ENCODE measurements around the gene RARRES2.

The RARRES2 gene

DNA sequence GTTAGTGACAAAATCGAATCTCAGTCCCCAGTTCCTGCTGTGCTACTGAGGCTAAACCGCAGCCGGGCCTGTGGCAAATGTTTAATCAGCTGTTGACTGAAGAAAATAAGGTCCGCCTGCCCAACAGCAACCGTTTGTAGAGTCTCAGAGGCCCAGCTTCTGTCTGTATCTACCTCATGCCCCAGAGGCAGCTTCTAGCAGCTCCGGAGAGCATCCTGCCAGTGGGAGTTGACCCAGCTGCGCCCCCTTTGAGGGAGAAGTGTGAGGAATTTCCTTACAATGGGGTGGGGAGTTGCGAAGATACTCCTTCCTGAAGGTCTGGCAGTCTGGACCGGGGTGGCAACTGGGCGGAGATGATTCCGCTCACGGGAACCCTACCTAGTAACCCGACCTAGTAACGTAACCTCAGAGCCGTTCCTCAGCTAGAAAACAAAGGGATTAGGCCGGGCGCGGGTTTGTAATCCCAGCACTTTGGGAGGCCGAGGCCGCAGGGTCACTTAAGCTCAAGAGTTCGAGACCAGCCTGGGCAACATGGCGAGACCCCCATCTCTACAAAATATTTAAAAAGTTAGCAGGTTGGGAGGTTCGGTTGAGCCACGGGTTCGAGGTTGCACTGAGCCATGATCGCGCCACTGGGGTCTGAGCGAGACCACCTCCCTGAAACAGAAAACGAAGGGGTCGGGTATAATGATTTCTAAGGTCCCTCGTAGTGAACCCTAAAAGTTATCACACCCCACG is 36.9 kb upstream of the RARRES2 start:
- Histone ChIP-seq H2AK5ac (ENCODE audit: low read length, severe bottlenecking) (peak overlapping the region; percentile 75), H3K27ac (ENCODE audit: low read length, poor library complexity, severe bottlenecking) (peak overlapping the region; percentile 89), H3K79me1 (replicated peaks; ENCODE audit: low read length, poor library complexity, severe bottlenecking) (peaks cover 50% of the 10 kb centered on the region), H3K4ac (ENCODE audit: low read depth in 1 of 2, low read length in 2 of 2) (peak overlapping the region; percentile 71 to 96), H4K91ac (ENCODE audit: low read length) (peak overlapping the region; percentile 96), H4K8ac (ENCODE audit: low read length) (peak overlapping the region; percentile 98), H2BK15ac (ENCODE audit: low read depth, poor library complexity, severe bottlenecking) (no peak overlapping the region), H2BK5ac (ENCODE audit: low read depth, low read length, poor library complexity, severe bottlenecking) (peak overlapping the region; percentile 94), H3K36me3 (ENCODE audit: control insufficient read depth in 1 of 2, insufficient read depth in 2 of 2, low read depth in 1 of 2, low read length in 2 of 2) (peaks cover 14 to 27% of the 10 kb centered on the region in 2 experiments), H3K23ac (ENCODE audit: low read length in 2 of 2) (no peak overlapping the region), H2BK120ac (ENCODE audit: low read depth, low read length) (peak overlapping the region; percentile 99), H2BK12ac (ENCODE audit: low read length in 2 of 2) (no peak overlapping the region), H3K9ac (ENCODE audit: low read length) (peak overlapping the region; percentile 92), H3K27me3 (ENCODE audit: control insufficient read depth in 1 of 2, insufficient read depth in 1 of 2, low read length in 2 of 2) (no peaks in the 10 kb centered on the region), H3K14ac (ENCODE audit: low read length in 2 of 2) (peak overlapping the region in 1 of 2 experiments; percentile 82), H2AFZ (ENCODE audit: low read depth, low read length) (peak overlapping the region; percentile 29), H3K18ac (ENCODE audit: low read depth in 1 of 2, low read length in 2 of 2) (peak overlapping the region; percentile 95 to 99), H3K4me1 (ENCODE audit: control insufficient read depth, insufficient read depth, low read depth, low read length) (peaks cover 27% of the 10 kb centered on the region), H3K9me3 (ENCODE audit: control insufficient read depth, low read length) (no peaks in the 10 kb centered on the region), H3K4me3 (ENCODE audit: insufficient read depth in 1 of 2, low read depth in 1 of 2, low read length in 2 of 2) (peak overlapping the region; percentile 81), H3K4me2 (ENCODE audit: low read length, poor library complexity, severe bottlenecking) (peak overlapping the region; percentile 85)
- peak; percentile 83 for DNase-seq
- 4% methylated on average over 31 of the region's 32 CpGs for WGBS

DNA sequence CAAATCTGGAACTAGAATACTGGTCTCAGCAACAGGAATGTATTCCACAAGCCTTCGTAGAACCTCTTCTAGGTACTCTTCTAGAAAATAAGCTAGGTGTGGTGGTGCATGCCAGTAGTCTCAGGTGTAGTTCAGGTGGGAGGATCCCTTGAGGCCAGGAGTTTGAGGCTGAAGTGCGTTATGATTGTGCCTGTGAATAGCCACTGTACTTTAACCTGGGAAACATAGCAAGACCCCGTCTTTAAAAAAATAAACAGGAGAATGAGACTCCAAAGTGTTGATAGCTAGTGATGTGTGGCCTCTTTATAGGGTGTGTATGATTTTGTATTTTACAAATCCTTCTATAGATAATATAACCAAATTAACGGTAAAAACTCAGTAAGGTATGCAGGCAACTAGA is 36.2 kb upstream of the RARRES2 start:
- H2BK15ac ChIP-seq (ENCODE audit: low read depth, poor library complexity, severe bottlenecking) = no peak overlapping the region
- H3K23ac ChIP-seq (ENCODE audit: low read length in 2 of 2) = no peak overlapping the region
- H2BK5ac ChIP-seq (ENCODE audit: low read depth, low read length, poor library complexity, severe bottlenecking) = peak overlapping the region; percentile 33
- no peak overlapping the region for H2BK120ac ChIP-seq (ENCODE audit: low read depth, low read length)
- no peak overlapping the region for H2BK12ac ChIP-seq (ENCODE audit: low read length in 2 of 2)
- peaks cover 53% of the 10 kb centered on the region for H3K79me1 ChIP-seq (replicated peaks; ENCODE audit: low read length, poor library complexity, severe bottlenecking)
- DNase-seq = no peak
- no peak overlapping the region for H3K14ac ChIP-seq (ENCODE audit: low read length in 2 of 2)
- H3K4me1 ChIP-seq (ENCODE audit: control insufficient read depth, insufficient read depth, low read depth, low read length) = peaks cover 26% of the 10 kb centered on the region
- no peaks in the 10 kb centered on the region for H3K9me3 ChIP-seq (ENCODE audit: control insufficient read depth, low read length)
- no peak overlapping the region for H3K18ac ChIP-seq (ENCODE audit: low read depth in 1 of 2, low read length in 2 of 2)
- H3K36me3 ChIP-seq (ENCODE audit: control insufficient read depth in 1 of 2, insufficient read depth in 2 of 2, low read depth in 1 of 2, low read length in 2 of 2) = peaks cover 17 to 32% of the 10 kb centered on the region in 2 experiments
- H4K8ac ChIP-seq (ENCODE audit: low read length) = no peak overlapping the region
- H3K4me3 ChIP-seq (ENCODE audit: insufficient read depth in 1 of 2, low read depth in 1 of 2, low read length in 2 of 2) = no peak overlapping the region
- no peaks in the 10 kb centered on the region for H3K27me3 ChIP-seq (ENCODE audit: control insufficient read depth in 1 of 2, insufficient read depth in 1 of 2, low read length in 2 of 2)
- no peak overlapping the region for H3K4ac ChIP-seq (ENCODE audit: low read depth in 1 of 2, low read length in 2 of 2)
- peak overlapping the region; percentile 86 for H2AK5ac ChIP-seq (ENCODE audit: low read length, severe bottlenecking)
- 75% methylated on average over 2 of the region's 4 CpGs for WGBS
- no peak overlapping the region for H4K91ac ChIP-seq (ENCODE audit: low read length)
- H3K27ac ChIP-seq (ENCODE audit: low read length, poor library complexity, severe bottlenecking) = peak overlapping the region; percentile 75
- no peak overlapping the region for H2AFZ ChIP-seq (ENCODE audit: low read depth, low read length)
- no peak overlapping the region for H3K4me2 ChIP-seq (ENCODE audit: low read length, poor library complexity, severe bottlenecking)
- peak overlapping the region; percentile 92 for H3K9ac ChIP-seq (ENCODE audit: low read length)

DNA sequence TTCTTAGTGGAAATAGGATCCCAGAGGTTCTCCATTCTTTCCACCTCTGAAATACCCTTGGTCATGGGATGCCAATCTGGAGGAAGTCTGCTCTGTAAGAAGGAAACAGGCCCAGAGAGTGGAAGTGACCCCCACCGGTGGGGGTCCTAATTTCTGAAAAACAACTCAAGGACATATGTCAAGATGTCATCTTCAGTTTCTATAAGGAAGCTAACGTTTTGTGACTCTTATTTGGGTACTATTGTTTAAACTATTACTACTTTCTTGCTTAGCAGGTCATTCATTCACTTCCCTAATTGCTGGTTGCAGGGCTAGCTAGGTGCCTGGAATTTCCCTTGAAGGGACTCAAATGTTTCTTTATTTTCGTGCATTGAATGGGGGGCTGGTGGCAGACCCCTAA is 35.8 kb upstream of the RARRES2 start:
- H3K23ac ChIP-seq (ENCODE audit: low read length in 2 of 2) = no peak overlapping the region
- no peak overlapping the region for H3K4me3 ChIP-seq (ENCODE audit: insufficient read depth in 1 of 2, low read depth in 1 of 2, low read length in 2 of 2)
- H3K9me3 ChIP-seq (ENCODE audit: control insufficient read depth, low read length) = no peaks in the 10 kb centered on the region
- no peak overlapping the region for H3K14ac ChIP-seq (ENCODE audit: low read length in 2 of 2)
- H3K4me1 ChIP-seq (ENCODE audit: control insufficient read depth, insufficient read depth, low read depth, low read length) = peaks cover 28% of the 10 kb centered on the region
- H3K27me3 ChIP-seq (ENCODE audit: control insufficient read depth in 1 of 2, insufficient read depth in 1 of 2, low read length in 2 of 2) = no peaks in the 10 kb centered on the region
- H2AFZ ChIP-seq (ENCODE audit: low read depth, low read length) = no peak overlapping the region
- H3K9ac ChIP-seq (ENCODE audit: low read length) = no peak overlapping the region
- H4K91ac ChIP-seq (ENCODE audit: low read length) = no peak overlapping the region
- peaks cover 17 to 32% of the 10 kb centered on the region in 2 experiments for H3K36me3 ChIP-seq (ENCODE audit: control insufficient read depth in 1 of 2, insufficient read depth in 2 of 2, low read depth in 1 of 2, low read length in 2 of 2)
- H2BK5ac ChIP-seq (ENCODE audit: low read depth, low read length, poor library complexity, severe bottlenecking) = no peak overlapping the region
- peak overlapping the region; percentile 75 for H3K27ac ChIP-seq (ENCODE audit: low read length, poor library complexity, severe bottlenecking)
- peak overlapping the region; percentile 86 for H2AK5ac ChIP-seq (ENCODE audit: low read length, severe bottlenecking)
- no peak overlapping the region for H3K4me2 ChIP-seq (ENCODE audit: low read length, poor library complexity, severe bottlenecking)
- H2BK12ac ChIP-seq (ENCODE audit: low read length in 2 of 2) = no peak overlapping the region
- no peak overlapping the region for H2BK120ac ChIP-seq (ENCODE audit: low read depth, low read length)
- H3K79me1 ChIP-seq (replicated peaks; ENCODE audit: low read length, poor library complexity, severe bottlenecking) = peaks cover 53% of the 10 kb centered on the region
- DNase-seq = no peak
- 95% methylated on average over 1 of the region's 3 CpGs for WGBS
- H2BK15ac ChIP-seq (ENCODE audit: low read depth, poor library complexity, severe bottlenecking) = no peak overlapping the region
- H4K8ac ChIP-seq (ENCODE audit: low read length) = no peak overlapping the region
- no peak overlapping the region for H3K18ac ChIP-seq (ENCODE audit: low read depth in 1 of 2, low read length in 2 of 2)
- H3K4ac ChIP-seq (ENCODE audit: low read depth in 1 of 2, low read length in 2 of 2) = no peak overlapping the region

DNA sequence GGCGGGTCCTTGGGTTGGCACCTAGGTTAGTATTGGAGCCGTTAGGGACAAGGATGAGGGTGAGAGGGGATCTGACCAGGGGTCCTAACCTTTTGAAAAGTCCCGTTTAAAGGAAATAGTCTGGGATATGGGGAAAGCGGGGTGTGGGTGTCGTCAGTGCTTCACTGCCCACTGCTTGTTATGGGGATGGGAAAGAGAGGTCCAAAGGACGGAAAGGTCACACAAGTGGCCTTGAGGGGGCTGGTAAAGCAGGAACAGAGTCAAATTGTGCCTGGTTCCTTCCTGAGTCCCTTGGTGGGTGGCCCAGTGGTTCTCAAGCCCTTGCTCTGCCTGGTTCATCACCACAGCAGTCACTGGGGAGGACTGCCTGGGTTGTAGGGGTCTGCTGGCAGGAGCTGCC is 35.1 kb upstream of the RARRES2 start:
- H4K91ac ChIP-seq (ENCODE audit: low read length) = no peak overlapping the region
- H4K8ac ChIP-seq (ENCODE audit: low read length) = peak overlapping the region; percentile 56
- no peak overlapping the region for H3K9ac ChIP-seq (ENCODE audit: low read length)
- no peak overlapping the region for H2AFZ ChIP-seq (ENCODE audit: low read depth, low read length)
- no peak overlapping the region for H3K4ac ChIP-seq (ENCODE audit: low read depth in 1 of 2, low read length in 2 of 2)
- no peak for DNase-seq
- H2BK12ac ChIP-seq (ENCODE audit: low read length in 2 of 2) = no peak overlapping the region
- no peak overlapping the region for H3K23ac ChIP-seq (ENCODE audit: low read length in 2 of 2)
- peaks cover 31% of the 10 kb centered on the region for H3K4me1 ChIP-seq (ENCODE audit: control insufficient read depth, insufficient read depth, low read depth, low read length)
- no peak overlapping the region for H2BK5ac ChIP-seq (ENCODE audit: low read depth, low read length, poor library complexity, severe bottlenecking)
- H3K9me3 ChIP-seq (ENCODE audit: control insufficient read depth, low read length) = no peaks in the 10 kb centered on the region
- no peaks in the 10 kb centered on the region for H3K27me3 ChIP-seq (ENCODE audit: control insufficient read depth in 1 of 2, insufficient read depth in 1 of 2, low read length in 2 of 2)
- H3K36me3 ChIP-seq (ENCODE audit: control insufficient read depth in 1 of 2, insufficient read depth in 2 of 2, low read depth in 1 of 2, low read length in 2 of 2) = peaks cover 17 to 32% of the 10 kb centered on the region in 2 experiments
- no peak overlapping the region for H2BK120ac ChIP-seq (ENCODE audit: low read depth, low read length)
- H3K14ac ChIP-seq (ENCODE audit: low read length in 2 of 2) = no peak overlapping the region
- peak overlapping the region; percentile 20 for H2BK15ac ChIP-seq (ENCODE audit: low read depth, poor library complexity, severe bottlenecking)
- H3K4me3 ChIP-seq (ENCODE audit: insufficient read depth in 1 of 2, low read depth in 1 of 2, low read length in 2 of 2) = no peak overlapping the region
- H3K4me2 ChIP-seq (ENCODE audit: low read length, poor library complexity, severe bottlenecking) = no peak overlapping the region
- no peak overlapping the region for H3K27ac ChIP-seq (ENCODE audit: low read length, poor library complexity, severe bottlenecking)
- H3K79me1 ChIP-seq (replicated peaks; ENCODE audit: low read length, poor library complexity, severe bottlenecking) = peaks cover 52% of the 10 kb centered on the region
- peak overlapping the region; percentile 98 for H2AK5ac ChIP-seq (ENCODE audit: low read length, severe bottlenecking)
- no peak overlapping the region for H3K18ac ChIP-seq (ENCODE audit: low read depth in 1 of 2, low read length in 2 of 2)
- 87% methylated on average over 6 of the region's 6 CpGs for WGBS

Measured in mesenchymal stem cell (in vitro differentiated cells and primary cell).